Measurements from ENCODE around the gene STYXL2. TPM values are rescaled to one million over a fixed set of nuclear protein-coding genes. Genes with fewer than 3 reads are reported as not detected.

STYXL2 gene
- total RNA-seq, 2 donors from 2014 or later, result not detected

DNA sequence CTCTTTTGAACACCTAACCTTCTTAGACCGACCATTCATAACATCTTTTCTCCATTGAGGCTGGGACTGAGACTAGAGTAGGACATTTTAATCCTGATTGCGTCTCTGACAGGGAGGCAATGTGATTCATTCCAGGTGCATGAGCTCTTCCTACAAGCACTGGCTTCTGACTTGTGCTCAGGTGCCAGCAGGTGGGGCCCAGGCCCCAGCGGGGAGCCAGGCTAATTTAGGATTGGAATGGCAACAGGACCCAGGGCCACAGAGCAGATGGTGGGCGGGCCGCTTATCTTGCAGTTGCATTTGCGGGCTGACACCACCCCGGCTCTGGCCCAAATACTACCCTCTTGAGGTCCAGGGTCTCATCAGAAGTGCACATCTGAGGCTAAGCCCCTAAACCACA, 7.8 kb upstream of the STYXL2 start:
- Mint-ChIP-seq H3K27me3 (no peaks in the 10 kb centered on the region), H3K27ac (peak overlapping the region; percentile 63), H3K4me1 (peaks cover 21% of the 10 kb centered on the region), H3K36me3 (ENCODE audit: low read depth) (peaks cover 9% of the 10 kb centered on the region), H3K4me3 (no peak overlapping the region)
- DNase-seq (no peak), ATAC-seq (no peak)
- H3K9me3 ChIP-seq (ENCODE audit: control insufficient read depth, low read length, poor library complexity, severe bottlenecking), result no peaks in the 10 kb centered on the region

DNA sequence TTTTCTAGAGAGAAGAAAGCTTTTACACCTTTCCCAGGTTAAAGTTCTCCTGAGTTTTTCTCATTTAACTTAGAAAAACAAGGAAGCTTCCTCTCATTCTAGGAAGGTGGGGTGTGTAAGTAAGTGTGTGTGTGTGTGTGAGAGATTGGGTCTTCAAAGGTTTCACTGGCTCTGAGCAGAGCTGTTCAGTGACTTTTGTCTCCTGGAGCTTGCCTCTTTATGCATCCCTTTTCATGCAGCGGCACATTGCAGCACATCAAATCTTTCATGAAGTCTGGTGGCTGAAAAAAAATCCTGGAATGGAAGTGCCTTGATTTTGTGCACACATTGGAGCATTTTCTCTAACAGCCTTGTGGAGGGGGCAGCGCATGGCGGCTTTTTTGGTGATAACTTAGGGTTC, 7.1 kb upstream of the STYXL2 start:
- ATAC-seq (no peak), DNase-seq (no peak)
- H3K9me3 ChIP-seq (ENCODE audit: control insufficient read depth, low read length, poor library complexity, severe bottlenecking), result no peaks in the 10 kb centered on the region
- no peaks in the 10 kb centered on the region for H3K27me3 Mint-ChIP-seq
- no peak overlapping the region for H3K4me3 Mint-ChIP-seq
- peaks cover 5% of the 10 kb centered on the region for H3K36me3 Mint-ChIP-seq (ENCODE audit: low read depth)
- H3K4me1 Mint-ChIP-seq, result peaks cover 20% of the 10 kb centered on the region
- H3K27ac Mint-ChIP-seq, result peak overlapping the region; percentile 63

DNA sequence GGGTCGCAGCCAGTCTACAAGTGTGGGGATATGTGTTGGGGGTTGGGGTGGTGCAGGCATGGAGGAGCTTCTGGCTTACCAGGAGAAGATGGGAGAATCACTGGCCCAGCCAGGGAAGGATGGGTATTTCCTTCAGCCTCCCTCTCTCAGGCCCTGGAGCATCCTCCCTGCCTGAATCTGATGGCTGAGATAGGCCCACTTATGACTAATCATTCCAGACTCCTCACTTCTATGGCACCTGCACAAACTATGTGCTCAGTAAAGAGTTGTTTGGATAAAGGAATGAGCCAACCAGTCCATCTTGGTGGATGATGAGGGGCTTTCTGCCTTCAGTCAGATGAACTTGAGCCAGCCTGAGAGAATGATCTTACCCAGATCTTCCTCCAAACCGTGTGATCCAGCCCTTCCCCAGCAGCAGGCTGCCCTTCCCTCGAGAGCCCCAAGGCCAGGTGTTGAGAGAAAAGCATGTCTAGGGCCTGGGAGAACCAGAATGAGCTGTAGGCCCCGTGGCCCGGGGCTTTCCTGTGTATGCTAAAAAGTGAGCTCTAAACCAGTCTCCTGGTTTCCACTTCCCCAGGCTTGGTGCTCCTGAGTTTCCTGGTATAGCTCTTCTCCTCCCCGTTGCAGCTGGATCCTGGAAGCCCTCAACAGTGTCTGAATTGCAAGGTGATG, 5.0 kb upstream of the STYXL2 start:
- no peak for ATAC-seq
- Mint-ChIP-seq H3K27me3 (peaks cover 12% of the 10 kb centered on the region), H3K4me3 (peak overlapping the region; percentile 13), H3K27ac (peak overlapping the region; percentile 98), H3K4me1 (peaks cover 16% of the 10 kb centered on the region), H3K36me3 (ENCODE audit: low read depth) (no peaks in the 10 kb centered on the region)
- no peak for DNase-seq
- H3K9me3 ChIP-seq (ENCODE audit: control insufficient read depth, low read length, poor library complexity, severe bottlenecking), result no peaks in the 10 kb centered on the region

DNA sequence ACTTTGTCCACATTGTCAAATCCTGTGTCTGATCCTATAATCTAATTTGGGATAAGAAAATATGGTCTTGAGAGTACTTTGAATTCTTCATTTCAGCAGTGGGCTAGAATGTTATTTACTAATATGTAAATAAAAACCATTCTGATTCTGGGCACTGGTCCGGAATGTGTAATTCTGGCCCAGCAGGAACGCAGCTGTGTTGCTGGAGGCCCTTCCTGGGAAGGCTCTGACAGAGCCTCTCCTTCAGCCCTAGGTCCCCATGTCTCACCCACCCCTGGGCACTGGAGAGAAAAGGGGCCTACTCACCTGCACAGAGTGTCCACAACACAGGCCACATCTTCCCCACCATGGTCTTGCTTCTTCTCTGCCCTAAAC, 3.9 kb upstream of the STYXL2 start:
- Mint-ChIP-seq H3K4me1 (peaks cover 17% of the 10 kb centered on the region), H3K36me3 (ENCODE audit: low read depth) (no peaks in the 10 kb centered on the region), H3K27ac (peak overlapping the region; percentile 98), H3K27me3 (peaks cover 15% of the 10 kb centered on the region), H3K4me3 (peak overlapping the region; percentile 67)
- no peak for ATAC-seq
- no peak for DNase-seq
- H3K9me3 ChIP-seq (ENCODE audit: control insufficient read depth, low read length, poor library complexity, severe bottlenecking), result no peaks in the 10 kb centered on the region

DNA sequence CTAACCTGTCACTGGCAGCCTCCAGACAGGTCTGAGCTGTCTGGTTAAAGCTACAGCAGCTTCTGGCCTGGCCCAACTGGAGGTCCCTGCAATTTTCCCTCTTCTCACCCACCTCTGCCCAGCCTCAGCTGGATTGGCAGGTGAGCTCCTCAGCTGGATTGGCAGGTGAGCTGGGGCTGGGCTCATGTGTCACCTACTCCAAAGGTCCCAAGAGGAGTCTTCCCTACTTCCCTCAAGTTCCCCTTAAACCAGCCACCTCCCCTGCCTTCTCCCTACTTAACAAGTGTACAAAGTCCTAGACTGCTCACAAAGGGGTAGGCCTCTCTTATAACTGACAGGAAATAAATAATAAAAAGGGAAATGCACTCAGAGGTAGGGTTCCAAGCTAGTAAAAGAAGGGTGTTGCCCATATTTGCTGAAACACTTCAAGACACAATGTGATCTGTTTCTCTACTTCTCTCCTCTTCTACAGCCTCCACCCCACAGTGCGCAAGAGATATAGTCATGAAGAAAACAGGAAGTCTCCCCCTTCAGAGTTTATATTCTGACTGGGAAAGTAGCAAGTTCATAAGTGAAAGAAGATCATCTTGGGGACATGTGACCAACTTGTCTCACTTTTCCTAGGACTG, 3.4 kb upstream of the STYXL2 start, which contains the start of gene GPA33:
GPA33 (minus strand) TSS at position 64 of the 629 bp plus-strand sequence. CDS start 90 bp downstream, outside the sequence.
- peaks cover 15% of the 10 kb centered on the region for H3K27me3 Mint-ChIP-seq
- no peak for DNase-seq
- peaks cover 19% of the 10 kb centered on the region for H3K4me1 Mint-ChIP-seq
- H3K9me3 ChIP-seq (ENCODE audit: control insufficient read depth, low read length, poor library complexity, severe bottlenecking), result no peaks in the 10 kb centered on the region
- H3K4me3 Mint-ChIP-seq, result peak within 1 kb of the TSS; percentile 67
- peak; percentile 83 for ATAC-seq
- peak within 1 kb of the TSS; percentile 98 for H3K27ac Mint-ChIP-seq
- no peaks in the 10 kb centered on the region for H3K36me3 Mint-ChIP-seq (ENCODE audit: low read depth)

DNA sequence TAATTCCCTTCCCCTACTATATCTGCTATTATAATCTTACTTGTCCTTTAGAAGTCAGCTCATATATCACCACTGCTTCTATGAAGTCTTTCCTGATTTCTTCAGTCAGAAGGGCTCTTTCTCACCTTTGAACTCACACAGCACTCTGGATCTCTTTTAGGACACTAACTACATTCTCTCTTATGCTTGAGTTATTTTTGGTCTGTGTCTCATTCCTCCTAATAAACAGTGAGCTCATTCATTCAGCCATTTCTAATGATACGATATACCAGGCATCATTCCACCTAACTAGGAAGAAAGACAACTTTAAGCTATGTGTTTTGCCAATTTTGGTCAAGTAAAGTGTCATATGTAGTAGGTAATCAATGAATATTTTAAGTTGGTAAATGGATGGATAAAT, 1.2 kb upstream of the STYXL2 start:
- ATAC-seq, result no peak
- no peak overlapping the region for H3K27ac Mint-ChIP-seq

DNA sequence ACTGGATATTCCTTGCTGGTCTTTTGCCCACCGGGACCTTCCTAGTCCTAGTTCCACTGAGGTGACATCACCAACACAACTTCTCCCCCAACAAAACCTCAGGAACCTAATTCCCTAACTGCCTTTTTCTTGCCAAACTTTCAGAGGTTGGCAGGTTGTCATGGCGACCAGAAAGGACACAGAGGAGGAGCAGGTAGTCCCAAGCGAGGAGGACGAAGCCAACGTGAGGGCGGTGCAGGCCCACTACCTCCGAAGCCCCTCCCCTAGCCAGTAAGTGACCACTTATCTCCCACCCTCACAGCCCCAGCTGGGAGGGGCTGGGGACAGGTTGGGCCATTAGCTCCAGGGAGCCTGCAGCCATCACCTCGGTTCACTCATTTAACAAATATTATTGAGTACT, 815 bp downstream of the STYXL2 start:
- no peak overlapping the region for H3K4me3 Mint-ChIP-seq
- H3K27me3 Mint-ChIP-seq, result peaks cover 20% of the 10 kb centered on the region
- H3K9me3 ChIP-seq (ENCODE audit: control insufficient read depth, low read length, poor library complexity, severe bottlenecking), result no peaks in the 10 kb centered on the region
- DNase-seq, result no peak
- no peak for ATAC-seq
- peaks cover 12% of the 10 kb centered on the region for H3K4me1 Mint-ChIP-seq
- no peaks in the 10 kb centered on the region for H3K36me3 Mint-ChIP-seq (ENCODE audit: low read depth)
- no peak overlapping the region for H3K27ac Mint-ChIP-seq

More for the DNA sequence above, 1.2 kb upstream of the STYXL2 start:
- H3K4me3 Mint-ChIP-seq, result no peak overlapping the region
- no peaks in the 10 kb centered on the region for H3K9me3 ChIP-seq (ENCODE audit: control insufficient read depth, low read length, poor library complexity, severe bottlenecking)
- DNase-seq, result no peak
- no peaks in the 10 kb centered on the region for H3K36me3 Mint-ChIP-seq (ENCODE audit: low read depth)
- peaks cover 19% of the 10 kb centered on the region for H3K4me1 Mint-ChIP-seq
- H3K27me3 Mint-ChIP-seq, result peaks cover 15% of the 10 kb centered on the region

DNA sequence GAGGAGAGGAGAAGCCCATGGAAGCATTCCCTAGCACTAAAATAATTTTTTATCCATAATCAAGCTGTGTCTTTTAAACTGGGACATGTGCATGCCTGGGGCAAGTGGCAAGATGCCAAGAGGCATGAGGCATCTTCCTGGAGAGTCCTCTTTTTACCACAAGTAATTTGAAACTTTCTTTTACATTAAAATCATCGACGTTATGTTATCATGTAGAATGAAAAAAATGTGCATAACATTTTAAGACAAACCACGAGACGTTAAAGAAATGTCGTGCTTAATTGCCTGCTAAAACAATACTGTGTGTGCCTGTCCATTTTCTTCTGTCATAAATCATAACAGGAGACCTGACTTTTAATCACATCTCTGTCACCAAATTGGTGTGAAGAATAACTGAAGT, 1.5 kb downstream of the STYXL2 start:
- ATAC-seq (no peak), DNase-seq (no peak)
- Mint-ChIP-seq H3K27me3 (peaks cover 27% of the 10 kb centered on the region), H3K4me3 (no peak overlapping the region), H3K4me1 (peaks cover 7% of the 10 kb centered on the region), H3K36me3 (ENCODE audit: low read depth) (no peaks in the 10 kb centered on the region), H3K27ac (no peak overlapping the region)
- no peaks in the 10 kb centered on the region for H3K9me3 ChIP-seq (ENCODE audit: control insufficient read depth, low read length, poor library complexity, severe bottlenecking)

DNA sequence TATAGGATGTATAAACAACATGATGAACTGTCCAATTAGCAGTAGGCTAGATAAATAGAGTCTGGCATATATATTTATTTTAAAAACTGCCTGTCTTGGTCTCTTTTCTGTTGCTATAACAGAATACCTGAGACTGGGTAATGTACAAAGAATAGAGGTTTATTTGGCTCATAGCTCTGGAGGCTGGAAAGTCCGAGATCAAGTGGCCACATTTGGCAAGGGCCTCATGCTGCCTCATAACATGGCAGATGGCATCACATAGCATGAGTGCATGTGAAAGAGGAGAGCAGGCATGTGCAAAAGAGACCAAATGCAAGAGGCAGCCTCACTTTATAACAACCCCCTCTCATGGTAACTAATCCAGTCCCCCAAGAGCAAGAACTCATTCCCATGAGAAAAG, 6.0 kb downstream of the STYXL2 start:
- Mint-ChIP-seq H3K27ac (no peak overlapping the region), H3K4me1 (peaks cover 13% of the 10 kb centered on the region), H3K36me3 (ENCODE audit: low read depth) (no peaks in the 10 kb centered on the region), H3K4me3 (no peak overlapping the region), H3K27me3 (peaks cover 21% of the 10 kb centered on the region)
- ATAC-seq (no peak), DNase-seq (no peak)
- H3K9me3 ChIP-seq (ENCODE audit: control insufficient read depth, low read length, poor library complexity, severe bottlenecking), result no peaks in the 10 kb centered on the region

DNA sequence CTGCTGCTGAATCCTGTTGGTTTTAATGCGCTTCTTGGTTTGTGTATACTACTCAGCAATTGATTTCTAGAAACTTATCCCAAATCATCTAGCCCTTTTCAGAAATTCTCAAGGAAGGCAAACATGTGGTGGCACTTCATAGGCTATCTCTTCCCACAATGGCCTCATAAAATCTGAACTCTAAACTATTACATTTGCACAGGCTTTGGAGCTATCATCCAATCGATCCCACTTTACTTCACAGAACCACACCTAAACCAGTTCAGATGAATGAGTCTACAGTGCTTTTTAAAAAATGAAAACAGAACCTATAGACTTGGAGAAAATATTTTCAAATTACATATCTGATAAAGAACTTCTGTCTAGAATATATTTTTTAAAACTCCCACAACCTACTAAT, 6.9 kb downstream of the STYXL2 start:
- no peaks in the 10 kb centered on the region for H3K9me3 ChIP-seq (ENCODE audit: control insufficient read depth, low read length, poor library complexity, severe bottlenecking)
- ATAC-seq, result no peak
- H3K4me1 Mint-ChIP-seq, result peaks cover 14% of the 10 kb centered on the region
- H3K36me3 Mint-ChIP-seq (ENCODE audit: low read depth), result peaks cover 2% of the 10 kb centered on the region
- no peak overlapping the region for H3K4me3 Mint-ChIP-seq
- DNase-seq, result no peak
- no peak overlapping the region for H3K27ac Mint-ChIP-seq
- peaks cover 28% of the 10 kb centered on the region for H3K27me3 Mint-ChIP-seq

DNA sequence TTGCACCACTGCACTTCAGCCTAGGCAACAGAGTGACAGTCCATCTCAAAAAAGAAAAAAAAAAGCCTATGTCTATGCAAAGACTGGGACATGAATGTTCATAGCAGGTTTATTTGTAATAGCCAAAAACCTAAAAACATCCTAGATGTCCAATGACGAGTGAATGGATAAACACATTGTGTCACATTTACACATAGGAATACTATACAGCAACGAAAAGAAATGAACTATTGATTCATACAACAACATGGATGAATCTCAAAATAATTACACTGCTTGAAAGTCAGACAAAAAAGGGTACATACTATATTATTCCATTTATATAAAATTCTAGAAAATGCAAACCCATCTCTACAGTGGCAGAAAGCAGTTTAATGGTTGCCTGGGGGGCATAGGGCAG, 7.9 kb downstream of the STYXL2 start:
- peaks cover 14% of the 10 kb centered on the region for H3K4me1 Mint-ChIP-seq
- H3K4me3 Mint-ChIP-seq, result no peak overlapping the region
- ATAC-seq, result no peak
- H3K27ac Mint-ChIP-seq, result no peak overlapping the region
- H3K36me3 Mint-ChIP-seq (ENCODE audit: low read depth), result peaks cover 2% of the 10 kb centered on the region
- DNase-seq, result no peak
- H3K9me3 ChIP-seq (ENCODE audit: control insufficient read depth, low read length, poor library complexity, severe bottlenecking), result no peaks in the 10 kb centered on the region
- peaks cover 29% of the 10 kb centered on the region for H3K27me3 Mint-ChIP-seq

DNA sequence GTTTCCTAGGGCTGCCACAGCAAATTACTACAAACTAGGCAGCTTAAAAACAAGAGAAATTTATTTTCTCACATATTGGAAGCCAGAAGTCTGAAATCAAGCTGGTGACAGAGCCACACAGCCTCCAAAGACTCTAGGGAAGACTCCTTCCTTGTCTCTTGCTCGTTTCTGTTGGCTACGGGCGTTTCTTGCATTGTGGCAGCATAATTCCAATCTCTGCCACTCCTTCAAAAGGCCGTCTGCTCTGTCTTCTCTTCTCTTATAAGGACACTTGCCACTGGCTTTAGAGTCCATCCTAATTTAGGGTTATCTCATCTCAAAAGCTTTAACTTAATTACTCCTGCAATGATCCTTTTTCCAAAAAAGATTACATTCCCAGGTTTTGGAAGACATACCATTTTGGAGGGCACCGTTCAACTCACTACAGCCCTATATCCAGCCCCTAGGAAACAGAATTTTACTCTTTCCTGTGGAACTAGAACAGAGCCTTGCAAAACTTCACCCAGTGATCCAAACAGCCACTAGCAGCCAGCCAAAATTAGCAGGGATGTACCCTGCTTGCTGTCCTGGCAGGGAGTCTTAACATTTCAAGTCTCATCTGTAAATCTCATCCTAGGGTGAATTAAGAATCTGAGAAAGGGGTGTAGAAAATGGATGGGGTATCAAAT, 9.2 kb downstream of the STYXL2 start:
- Mint-ChIP-seq H3K4me1 (peaks cover 14% of the 10 kb centered on the region), H3K4me3 (no peak overlapping the region), H3K27ac (no peak overlapping the region), H3K27me3 (peaks cover 29% of the 10 kb centered on the region), H3K36me3 (ENCODE audit: low read depth) (peaks cover 2% of the 10 kb centered on the region)
- ATAC-seq (no peak), DNase-seq (no peak)
- no peaks in the 10 kb centered on the region for H3K9me3 ChIP-seq (ENCODE audit: control insufficient read depth, low read length, poor library complexity, severe bottlenecking)

DNA sequence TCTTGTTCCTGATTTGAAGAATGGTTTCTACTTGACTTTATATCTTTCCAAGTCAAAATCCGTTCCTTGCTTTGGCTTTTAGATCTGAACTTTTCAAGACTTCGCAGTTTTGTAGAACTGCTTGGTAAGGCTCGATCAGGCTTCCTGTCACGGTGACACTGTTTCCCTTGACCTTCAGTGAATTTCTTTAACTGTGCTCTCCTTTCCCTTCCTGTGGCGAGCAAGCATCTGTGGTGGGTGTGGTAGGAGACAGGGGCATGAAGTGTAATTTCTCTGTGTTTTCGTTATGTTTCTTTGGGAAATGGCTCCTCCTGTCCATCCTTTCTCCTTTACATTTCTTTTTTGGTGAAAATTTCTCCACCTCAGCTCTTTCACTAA, 10.4 kb downstream of the STYXL2 start:
- H3K27me3 Mint-ChIP-seq, result peaks cover 29% of the 10 kb centered on the region
- ATAC-seq (no peak), DNase-seq (no peak)
- H3K27ac Mint-ChIP-seq, result peak overlapping the region; percentile 56
- H3K9me3 ChIP-seq (ENCODE audit: control insufficient read depth, low read length, poor library complexity, severe bottlenecking), result no peaks in the 10 kb centered on the region
- H3K36me3 Mint-ChIP-seq (ENCODE audit: low read depth), result peaks cover 2% of the 10 kb centered on the region
- H3K4me3 Mint-ChIP-seq, result peak overlapping the region; percentile 31
- H3K4me1 Mint-ChIP-seq, result peaks cover 24% of the 10 kb centered on the region

Data from T-helper 17 cell (primary cell).